AG09309 (cell line): ENCODE data around the gene IL18BP.

Experiments
- DNase-seq: peaks from one replicate; pipeline ENCODE4 v3.0.0-alpha.2; 2010; ENCODE audit warnings: low read depth
- H3K4me3 ChIP-seq: 2 replicates; pipeline ENCODE4 v1.5.1; 2011; ENCODE audit warnings: mild to moderate bottlenecking, low read depth, low read length, moderate library complexity; ENCODE audit not compliant: control insufficient read depth
- TF ChIP-seq, protein P1 (sequence below): IDR thresholded peaks from 2 replicates; pipeline ENCODE4 v1.5.1; 2011; ENCODE audit warnings: mild to moderate bottlenecking, low read depth, low read length, inconsistent platforms; ENCODE audit not compliant: insufficient read depth, control insufficient read depth; ENCODE audit errors: missing control alignments

IL18BP gene

GRCh38 chr11:72009156-72009555, 10.4 kb downstream of the IL18BP start:
- DNase-seq, result no peak
- H3K4me3 ChIP-seq, result no peak overlapping the region
- TF ChIP-seq, protein P1, sequence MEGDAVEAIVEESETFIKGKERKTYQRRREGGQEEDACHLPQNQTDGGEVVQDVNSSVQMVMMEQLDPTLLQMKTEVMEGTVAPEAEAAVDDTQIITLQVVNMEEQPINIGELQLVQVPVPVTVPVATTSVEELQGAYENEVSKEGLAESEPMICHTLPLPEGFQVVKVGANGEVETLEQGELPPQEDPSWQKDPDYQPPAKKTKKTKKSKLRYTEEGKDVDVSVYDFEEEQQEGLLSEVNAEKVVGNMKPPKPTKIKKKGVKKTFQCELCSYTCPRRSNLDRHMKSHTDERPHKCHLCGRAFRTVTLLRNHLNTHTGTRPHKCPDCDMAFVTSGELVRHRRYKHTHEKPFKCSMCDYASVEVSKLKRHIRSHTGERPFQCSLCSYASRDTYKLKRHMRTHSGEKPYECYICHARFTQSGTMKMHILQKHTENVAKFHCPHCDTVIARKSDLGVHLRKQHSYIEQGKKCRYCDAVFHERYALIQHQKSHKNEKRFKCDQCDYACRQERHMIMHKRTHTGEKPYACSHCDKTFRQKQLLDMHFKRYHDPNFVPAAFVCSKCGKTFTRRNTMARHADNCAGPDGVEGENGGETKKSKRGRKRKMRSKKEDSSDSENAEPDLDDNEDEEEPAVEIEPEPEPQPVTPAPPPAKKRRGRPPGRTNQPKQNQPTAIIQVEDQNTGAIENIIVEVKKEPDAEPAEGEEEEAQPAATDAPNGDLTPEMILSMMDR, result no peak

DNA sequence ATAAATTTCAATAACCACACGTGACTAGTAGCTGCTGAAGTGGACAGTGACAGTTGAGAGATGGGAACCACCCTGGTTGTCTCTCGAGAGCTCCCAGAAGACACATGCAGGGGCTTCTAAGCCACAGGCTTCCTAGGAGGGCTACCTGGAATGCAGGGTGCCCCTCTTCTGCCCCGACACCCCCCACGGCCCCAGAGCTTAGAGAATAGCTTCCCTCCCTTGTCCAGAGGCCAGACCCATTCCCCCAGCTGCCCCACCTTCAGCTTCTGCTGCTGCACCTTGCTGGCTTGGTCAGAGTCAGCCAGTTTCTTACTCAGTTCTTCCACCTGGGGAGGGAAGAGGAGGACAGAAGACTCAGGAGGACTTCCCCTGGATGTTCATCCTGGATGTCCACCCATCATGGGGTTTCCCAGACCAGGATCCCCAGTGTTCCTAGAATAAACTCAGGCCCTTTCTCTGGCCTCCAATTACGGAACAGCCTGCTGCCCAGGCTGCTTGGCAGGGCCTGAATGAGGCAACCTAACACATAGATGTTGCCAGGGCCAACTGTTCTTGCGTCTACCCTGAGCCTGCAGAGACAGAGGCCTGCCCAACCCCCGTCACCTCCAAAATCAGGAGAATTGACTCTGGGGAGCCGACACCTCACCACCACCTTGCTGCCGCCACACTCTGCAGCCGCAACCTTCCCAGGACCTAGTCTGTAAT, 12.0 kb downstream of the IL18BP start:
- no peak for DNase-seq
- H3K4me3 ChIP-seq, result no peak overlapping the region
- TF ChIP-seq, protein P1, result no peak

DNA sequence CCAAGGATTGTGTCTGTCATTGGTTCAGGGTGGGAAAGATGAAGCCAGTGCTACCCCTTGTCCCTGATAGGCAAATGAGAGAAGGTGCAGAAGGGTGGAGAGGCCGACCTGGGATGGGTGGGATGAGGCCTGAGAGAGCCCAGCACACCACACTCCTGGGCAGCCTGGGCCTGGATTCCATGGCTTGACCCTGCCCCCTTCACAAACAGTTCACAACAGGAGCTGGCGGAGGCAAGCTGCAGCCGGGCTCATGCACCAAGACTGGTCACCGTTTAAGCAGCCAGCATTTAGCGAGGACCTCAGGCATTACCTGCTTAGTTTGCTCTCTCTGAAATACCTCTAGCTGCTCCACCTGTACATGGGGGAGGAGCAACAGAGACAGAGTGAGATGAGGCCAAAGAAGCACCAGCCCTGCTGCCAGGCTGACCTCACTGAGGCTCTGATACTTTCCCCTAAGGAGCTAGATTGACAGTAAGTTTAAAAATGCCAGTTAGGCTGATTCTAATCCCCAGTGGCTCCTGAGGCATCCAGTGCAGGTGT, 13.5 kb downstream of the IL18BP start:
- TF ChIP-seq, protein P1, result no peak
- no peak for DNase-seq
- no peak overlapping the region for H3K4me3 ChIP-seq

DNA sequence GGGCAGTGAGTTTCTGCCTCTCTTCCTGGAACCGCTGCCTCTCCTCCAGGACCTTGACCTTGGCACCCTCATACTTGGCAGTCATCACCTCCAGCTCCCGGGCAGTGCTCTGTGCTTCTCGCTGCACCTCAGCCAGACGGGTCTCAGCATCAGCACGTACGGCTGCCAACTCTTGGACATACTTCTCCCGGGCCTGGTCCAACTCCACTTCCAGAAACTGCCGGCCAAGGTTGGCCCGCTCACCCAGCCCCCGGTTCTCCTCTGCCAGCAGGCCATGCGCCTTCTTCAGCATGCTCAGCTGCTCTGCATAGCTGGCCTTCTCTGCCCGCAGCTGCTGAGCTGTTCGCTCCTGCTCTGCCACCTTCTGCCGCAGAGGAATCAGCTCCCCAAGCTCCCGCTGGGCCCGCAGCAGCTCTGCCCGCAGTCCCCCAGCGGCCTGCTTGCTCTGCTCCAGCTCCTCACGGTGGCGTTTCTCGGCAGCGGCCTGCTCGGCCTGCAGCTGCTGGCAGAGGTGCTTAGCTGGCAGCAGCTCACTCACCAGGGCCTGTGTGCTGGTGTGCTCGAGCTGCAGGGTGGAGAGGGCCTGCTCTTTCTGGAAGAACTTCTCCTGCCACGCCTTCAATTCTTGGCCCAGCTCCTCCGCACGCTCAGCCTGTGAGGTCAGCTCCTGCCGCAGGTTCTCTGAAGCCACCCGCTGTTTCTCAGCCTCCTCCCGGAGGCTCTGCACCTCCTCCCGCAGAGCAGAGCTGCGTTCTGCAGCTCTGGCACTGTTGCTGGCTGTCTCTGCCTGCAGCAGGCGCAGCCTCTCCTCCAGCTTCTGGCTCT, 14.4 kb downstream of the IL18BP start:
- DNase-seq, result peak; percentile 74
- TF ChIP-seq, protein P1, result peak; percentile 25
- H3K4me3 ChIP-seq, result no peak overlapping the region

DNA sequence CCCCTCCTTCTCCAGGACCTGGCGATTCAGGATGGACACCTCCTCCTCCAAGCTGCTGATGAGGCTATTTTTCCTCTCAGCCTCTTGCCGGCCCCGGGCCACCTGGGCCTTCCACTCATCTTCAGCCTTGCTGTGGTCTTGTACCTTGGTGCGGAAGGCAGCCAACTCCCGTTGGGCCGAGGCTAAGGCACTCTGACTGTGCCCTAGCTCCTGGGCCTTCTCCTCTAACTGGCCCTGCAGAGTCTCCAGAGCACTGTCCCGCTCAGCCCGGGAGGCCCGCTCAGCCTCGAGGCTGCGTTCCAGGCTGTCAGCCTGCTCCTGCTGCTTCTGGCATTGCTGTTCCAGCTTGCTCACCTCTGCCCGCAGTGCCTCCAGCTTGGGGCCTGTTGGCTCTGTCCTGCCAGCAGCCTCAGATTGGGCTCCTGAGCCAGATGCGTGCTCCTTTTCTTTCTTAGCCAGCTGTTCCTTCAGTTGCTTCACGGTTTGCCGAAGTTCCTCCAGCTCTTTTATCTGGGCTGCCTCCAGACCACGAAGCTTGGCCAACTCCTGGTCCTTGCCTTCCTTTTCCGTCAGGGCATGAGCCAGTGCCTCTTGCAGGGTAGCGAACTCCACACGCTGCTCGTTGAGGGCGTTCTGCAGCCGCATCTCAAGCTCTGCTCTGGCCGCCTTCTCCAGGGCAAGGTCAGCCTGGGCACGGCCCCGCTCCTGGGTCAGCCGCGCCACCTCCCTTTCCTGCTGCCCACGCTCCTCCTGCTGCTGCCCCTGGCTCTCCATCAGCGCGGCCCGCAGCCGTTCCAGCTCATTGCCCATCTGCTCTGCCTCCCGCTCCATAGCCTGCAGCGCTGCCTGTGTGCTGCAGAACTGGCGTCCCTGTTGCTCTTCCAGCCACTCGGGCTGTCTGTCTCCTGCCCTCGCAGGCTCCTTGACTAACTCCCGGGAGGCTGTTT, 15.3 kb downstream of the IL18BP start:
- no peak overlapping the region for H3K4me3 ChIP-seq
- no peak for DNase-seq
- TF ChIP-seq, protein P1, result no peak
